Stimulated activated CD4-positive, alpha-beta T cell treated with anti-CD3 and anti-CD28 coated beads, TNF-alpha, amount 100 ng/mL, for 24 hours (primary cell): ENCODE results near the gene CCDC15.
"Not testable (repeated sequence)": the region's sequence is repeated elsewhere in the genome, so short reads cannot be mapped to it uniquely, and the experiment has no call there.

Experiments
- DNase-seq, 3 experiments: peaks; one replicate each; pipeline ENCODE4 v3.0.0-alpha.2; 2020; ENCODE audit warnings: low read depth in 3 of 3

The CCDC15 gene

DNA sequence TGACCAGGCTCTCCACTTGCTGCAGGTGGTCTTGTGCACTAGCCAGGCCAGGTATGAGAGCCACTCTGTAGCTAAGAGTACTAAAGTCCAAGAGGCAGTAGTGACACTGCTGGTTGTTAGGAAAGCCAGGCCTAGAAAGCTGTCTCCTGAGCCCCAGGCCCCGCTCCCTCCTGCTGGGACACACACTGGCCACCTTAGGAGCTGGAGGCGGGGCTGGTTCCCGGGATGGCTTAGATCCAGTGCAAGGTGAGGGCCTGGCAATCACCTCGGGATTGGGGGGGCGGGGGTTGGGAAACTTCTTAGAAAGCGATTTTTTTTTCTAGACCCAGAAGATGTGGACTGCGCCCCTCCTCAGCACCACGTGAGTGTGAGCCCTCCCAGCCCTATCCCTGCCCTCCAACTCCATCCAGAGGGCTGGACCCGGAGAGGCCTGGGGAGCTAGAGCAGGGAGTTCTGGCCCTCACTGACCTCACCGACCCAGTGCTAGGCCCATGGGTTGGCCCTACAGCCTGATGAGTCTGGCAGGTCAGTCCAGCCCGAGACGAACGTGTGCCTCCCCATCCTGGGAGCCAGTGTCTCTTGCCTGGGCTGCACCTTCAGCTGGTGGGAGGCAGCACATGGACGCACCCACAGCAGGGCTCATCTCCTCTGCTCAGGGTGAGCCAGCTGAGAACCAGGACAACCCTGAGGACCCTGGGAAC is 127.2 kb downstream of the CCDC15 start:
- DNase-seq, result no peak

DNA sequence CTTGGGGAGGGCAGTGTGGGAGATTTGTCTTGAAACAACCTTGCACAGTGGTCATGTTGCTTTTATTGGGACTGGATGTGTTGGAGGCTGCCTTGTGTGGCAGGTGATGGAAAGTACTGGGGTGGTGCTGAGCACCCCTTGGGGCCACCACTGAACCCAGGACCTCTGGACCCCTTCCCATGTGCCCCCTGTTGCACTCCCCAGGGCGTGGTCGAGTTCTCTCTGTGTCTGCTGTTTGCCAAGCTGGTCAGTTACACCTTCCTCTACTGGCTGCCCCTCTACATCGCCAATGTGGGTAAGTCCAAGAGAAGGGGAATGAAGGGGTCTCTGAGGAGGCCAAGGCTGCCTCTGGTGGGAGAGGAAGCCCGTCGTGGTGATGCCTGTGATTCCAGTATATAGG is 128.0 kb downstream of the CCDC15 start:
- DNase-seq, result no peak

DNA sequence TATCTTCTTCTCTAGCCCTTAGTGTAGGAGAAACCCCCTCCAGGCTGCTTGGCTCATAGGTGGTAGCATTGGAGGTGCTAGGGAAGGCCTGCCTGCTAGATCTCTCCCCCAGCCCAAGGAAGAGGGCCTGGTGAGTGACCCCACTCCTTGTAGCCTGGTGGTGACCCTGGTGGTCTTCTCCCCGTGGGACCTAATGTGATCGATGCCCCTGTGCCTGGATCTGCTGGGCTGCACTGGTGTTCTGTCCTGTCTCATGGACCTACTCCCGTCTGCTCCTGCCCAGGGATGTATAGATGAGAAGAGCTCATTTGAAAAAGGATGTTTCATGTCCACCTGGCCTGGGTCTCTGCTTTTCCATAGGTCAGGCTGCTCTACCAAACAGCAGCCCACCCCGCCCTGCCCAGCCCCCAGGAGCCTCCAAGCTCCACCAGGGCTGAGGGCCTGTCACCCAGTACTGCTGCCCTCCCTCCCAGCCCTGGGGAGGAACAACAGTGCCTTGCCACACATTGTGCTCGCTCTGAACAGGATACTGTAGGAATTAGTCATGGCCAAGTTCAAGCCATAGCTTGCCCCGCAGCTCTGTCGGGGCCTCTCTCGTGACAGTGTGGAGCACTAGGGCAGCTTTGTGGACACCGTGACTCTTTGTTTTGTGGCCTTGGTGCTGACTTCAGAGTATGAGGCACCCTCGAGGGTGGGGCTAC is 128.8 kb downstream of the CCDC15 start:
- DNase-seq, result no peak

DNA sequence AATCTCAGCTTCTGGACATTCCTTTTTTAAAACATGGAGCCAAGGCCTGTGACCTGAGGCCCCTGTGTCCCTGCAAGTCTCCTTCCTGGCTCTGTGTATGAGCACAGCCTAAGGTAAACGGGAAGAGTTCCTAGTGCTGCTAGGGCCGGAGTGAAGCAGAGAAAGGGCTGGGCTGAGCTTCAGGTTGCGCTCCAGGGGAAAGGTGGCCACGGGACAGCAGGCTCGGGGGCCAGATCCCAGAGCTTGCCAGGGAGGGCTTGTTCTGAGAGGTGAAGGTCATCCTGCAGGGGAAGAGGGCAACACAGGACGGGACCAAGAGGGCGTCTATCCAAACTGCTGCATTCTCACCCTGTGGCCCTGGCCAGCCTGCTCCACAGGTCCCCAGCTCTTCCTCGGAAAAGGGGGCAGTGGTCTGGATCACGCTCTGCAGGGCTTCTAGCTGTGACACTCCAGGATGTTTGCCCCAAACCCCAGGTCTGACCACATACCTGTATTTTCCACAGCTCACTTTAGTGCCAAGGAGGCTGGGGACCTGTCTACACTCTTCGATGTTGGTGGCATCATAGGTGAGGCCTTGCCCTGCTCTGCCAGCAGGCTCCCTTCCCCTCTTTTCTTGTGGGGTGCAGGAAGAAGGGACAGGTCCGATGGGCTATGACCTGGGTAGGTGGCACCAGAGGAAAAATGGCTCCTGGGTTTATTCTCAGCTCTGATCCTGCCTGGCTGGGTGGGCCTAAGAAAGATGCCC is 129.5 kb downstream of the CCDC15 start:
- no peak for DNase-seq

DNA sequence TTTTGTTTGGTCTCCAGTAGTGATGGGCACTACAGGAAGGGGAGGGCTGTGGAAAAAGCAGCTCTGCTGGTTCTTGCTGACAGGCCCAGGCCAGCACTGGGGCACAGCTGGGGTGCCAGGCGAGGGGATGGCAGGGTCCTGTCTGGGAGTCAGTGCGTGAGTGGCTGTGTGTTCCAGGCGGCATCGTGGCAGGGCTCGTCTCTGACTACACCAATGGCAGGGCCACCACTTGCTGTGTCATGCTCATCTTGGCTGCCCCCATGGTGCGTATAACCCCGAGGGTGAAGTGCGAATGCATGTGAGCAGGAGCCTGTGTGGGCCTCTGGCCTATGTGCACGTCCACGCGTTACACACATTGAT is 130.0 kb downstream of the CCDC15 start:
- DNase-seq, result no peak

DNA sequence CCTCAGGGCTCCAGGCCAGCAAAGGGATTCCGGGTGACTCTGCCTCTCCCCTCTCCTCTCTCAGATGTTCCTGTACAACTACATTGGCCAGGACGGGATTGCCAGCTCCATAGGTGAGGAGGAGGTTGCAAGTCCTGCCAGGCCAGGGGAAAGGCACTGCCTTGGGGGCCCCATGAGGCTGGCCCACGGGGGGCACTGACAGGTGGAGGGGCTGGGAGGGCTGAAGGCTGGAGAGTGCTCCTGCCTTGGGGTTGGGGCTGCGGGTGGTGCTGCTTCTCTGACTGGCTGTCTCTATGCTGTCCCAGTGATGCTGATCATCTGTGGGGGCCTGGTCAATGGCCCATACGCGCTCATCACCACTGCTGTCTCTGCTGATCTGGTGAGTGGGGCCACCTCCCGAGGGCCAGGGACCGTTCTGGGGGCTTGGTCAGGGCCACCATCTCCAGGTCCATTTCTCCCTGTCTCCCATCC is 130.8 kb downstream of the CCDC15 start:
- no peak for DNase-seq

DNA sequence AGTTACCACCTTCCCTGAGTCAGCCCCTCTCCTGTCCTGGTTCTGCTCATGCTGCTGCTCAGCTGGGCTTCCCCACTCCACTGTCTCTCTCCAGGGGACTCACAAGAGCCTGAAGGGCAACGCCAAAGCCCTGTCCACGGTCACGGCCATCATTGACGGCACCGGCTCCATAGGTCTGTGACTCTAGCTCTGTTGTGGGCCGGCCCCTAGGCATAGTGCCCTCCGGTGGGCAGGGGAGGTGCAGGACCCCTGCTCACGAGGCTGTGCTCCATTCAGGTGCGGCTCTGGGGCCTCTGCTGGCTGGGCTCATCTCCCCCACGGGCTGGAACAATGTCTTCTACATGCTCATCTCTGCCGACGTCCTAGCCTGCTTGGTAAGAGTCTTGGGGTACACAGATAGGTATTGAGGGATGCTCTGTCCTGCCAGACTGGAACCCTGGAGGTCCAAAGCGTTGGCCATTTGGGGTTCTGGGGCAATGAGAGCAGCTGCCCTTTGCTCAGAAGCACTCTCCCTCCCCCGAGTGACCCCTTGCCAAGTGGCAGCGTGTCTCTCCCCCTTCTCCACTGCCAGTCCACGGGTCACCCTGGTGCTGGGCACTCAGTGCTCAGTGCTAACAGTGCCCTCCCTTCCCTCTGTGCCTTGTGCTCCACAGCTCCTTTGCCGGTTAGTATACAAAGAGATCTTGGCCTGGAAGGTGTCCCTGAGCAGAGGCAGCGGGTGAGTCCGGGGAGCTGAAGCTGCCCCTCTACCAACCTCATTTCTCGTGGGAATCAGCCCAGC is 131.5 kb downstream of the CCDC15 start:
- no peak for DNase-seq

DNA sequence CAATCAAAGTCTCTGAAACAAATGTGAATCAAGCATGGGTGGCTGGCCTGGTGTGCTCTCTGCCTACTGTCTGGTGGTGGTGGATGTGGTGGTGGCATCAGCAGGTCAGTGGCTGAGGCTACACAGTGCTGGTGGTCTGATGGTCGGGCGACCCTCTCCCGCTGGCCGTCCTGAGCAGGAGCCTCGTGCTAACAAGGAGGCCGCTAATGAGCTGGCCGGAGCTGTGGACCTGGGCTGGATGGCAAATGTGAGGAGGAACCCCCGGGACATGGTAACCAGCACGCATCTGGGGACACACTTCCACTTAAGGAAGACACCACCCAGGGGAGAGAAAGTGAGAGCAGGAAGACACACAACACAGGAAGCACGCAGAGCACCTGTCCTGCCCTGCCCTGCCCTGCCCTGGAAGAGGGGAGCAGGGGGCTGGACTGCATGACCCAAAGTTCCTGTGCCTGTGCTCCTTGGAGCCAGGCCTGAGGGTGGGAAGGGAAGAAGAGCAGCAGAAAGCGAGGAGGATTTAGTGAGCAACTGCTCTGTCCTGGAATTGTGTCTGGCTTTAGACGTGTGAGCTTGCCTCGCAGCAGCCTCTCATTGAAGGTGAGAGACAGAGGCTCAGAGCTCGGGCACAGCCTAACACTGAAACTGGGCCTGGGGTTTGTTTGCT is 132.8 kb downstream of the CCDC15 start:
- DNase-seq, result no peak

DNA sequence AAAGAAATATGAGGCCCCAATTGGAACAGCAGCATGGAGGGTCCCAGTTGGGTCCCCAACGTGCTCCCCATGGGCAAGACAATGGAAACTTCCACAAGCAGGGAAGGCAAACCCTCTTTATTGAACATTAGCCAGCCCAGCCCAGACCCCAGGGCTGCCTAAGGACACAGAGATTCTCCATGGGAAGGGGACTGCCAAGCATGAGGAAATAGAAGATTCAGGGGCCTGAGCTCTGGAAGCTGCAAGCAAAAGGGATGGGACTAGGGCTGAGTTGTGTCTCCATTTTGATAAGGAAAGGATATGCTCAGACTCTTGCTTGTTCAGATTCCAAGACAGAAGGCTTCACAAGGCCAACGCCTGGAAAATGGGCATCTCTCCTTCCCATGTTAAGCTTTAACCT is 134.1 kb downstream of the CCDC15 start:
- DNase-seq, result no peak

DNA sequence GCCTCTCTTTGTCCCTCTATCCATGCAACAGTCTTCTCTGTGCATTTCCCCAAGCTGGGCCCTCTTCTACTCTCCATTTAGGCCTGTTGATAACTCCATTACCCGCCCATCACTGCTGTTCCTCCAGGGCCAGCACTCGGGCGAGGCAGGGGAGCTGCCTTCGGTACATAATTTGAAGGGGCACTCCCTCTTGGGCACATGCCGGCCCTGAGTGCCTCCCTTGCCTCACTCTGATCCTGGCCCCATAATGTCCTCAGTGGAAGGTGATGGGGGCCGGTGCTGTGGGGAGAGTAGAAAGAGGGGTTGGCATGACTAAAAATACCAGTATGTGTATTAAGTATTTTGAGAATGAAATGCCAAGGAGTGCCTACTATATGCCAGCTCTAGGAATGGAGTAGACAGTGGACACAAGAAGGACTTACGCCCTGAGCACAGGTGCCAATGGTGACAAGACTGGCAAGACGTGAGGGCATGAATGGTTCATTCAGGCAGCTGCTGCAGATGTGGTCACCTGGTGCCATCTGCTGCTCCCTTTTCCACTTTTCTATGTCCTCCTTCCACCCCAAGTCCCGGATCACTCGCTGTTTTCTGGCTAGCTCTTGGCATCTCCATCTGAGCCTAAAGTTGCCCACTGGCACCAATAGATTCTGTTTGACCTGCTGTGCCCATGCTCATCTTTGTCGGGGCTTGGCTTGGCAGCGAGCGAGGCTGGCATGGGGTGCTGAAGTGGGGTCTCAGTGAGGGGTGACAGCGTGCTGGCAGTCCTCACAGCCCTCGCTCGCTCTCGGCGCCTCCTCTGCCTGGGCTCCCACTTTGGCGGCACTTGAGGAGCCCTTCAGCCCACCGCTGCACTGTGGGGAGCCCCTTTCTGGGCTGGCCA is 134.8 kb downstream of the CCDC15 start:
- DNase-seq, result no peak

DNA sequence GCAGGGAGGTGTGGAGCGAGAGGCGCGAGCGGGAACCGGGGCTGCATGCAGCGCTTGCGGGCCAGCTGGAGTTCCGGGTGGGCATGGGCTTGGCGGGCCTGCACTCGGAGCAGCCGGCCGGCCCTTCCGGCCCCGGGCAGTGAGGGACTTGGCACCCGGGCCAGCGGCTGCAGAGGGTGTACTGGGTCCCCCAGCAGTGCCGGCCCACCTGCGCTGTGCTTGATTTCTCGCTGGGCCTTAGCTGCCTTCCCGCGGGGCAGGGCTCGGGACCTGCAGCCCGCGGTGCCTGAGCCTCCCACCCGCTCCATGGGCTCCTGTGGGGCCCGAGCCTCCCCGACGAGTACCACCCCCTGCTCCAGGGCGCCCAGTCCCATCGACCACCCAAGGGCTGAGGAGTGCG is 135.5 kb downstream of the CCDC15 start:
- not testable (repeated sequence) for DNase-seq

DNA sequence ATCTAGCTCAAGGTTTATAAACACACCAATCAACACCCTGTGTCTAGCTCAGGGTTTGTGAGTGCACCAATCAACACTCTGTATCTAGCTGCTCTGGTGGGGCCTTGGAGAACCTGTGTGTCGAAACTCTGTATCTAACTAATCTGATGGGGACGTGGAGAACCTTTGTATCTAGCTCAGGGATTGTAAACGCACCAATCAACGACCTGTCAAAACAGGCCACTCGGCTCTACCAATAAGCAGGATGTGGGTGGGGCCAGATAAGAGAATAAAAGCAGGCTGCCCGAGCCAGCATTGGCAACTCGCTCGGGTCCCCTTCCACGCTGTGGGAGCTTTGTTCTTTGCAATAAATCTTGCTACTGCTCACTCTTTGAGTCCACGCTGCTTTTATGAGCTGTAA is 136.1 kb downstream of the CCDC15 start:
- DNase-seq, result not testable (repeated sequence)

DNA sequence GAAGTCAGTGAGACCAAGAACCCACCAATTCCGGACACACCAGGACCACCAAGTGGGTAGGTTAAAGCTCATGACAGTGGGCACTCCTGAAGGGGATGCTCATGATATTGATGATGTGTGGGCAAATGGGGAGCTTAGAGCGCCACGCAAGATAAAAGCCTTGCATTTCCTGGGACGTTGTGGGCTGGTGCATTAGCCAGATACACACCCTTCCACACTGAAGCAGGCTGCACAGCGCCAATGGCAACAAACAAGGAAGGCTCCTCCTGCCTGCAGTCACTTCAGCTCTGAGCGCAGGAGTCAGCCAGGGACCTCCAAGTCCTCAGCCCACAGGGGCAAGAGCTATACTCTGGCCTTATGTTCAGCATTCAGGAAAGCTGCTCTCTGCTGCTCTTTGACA is 136.8 kb downstream of the CCDC15 start:
- DNase-seq, result no peak
